ENCODE data around the gene POPDC2. TPM values are rescaled to one million over a fixed set of nuclear protein-coding genes. Genes with fewer than 3 reads are reported as not detected.

Gene POPDC2
- total and polyA plus RNA-seq, 2 donors (not counting 3 experiments of a cell fraction or from before 2014, with no cell fraction given), result 0.57 to 0.66 TPM

GRCh38 chr3:119695480-119695879 is 35.1 kb upstream of the POPDC2 start:
- no peak overlapping the region for H3K9ac ChIP-seq (replicated peaks; ENCODE audit: extremely low read depth, insufficient read depth, low read length)
- H2AFZ ChIP-seq (ENCODE audit: low read depth, low read length), result no peak overlapping the region
- no peaks in the 10 kb centered on the region for H4K20me1 ChIP-seq (replicated peaks; ENCODE audit: control insufficient read depth, extremely low read depth, insufficient read depth, low read length)
- no peaks in the 10 kb centered on the region for H3K4me1 ChIP-seq (ENCODE audit: control insufficient read depth, extremely low read depth, insufficient read depth, low read length)
- TF ChIP-seq POLR2A (IDR thresholded peaks at IDR 0.05; ENCODE audit: low read depth, low read length) (no peak), JUN (IDR thresholded peaks at IDR 0.05; ENCODE audit: borderline replicate concordance, insufficient read depth, insufficient read length, low read depth) (no peak), MYC (IDR thresholded peaks at IDR 0.05; ENCODE audit: low read depth, low read length) (no peak), FOS (IDR thresholded peaks at IDR 0.05; ENCODE audit: borderline replicate concordance, insufficient read depth, low read length) (no peak), EZH2 (IDR thresholded peaks at IDR 0.05; ENCODE audit: borderline replicate concordance, low read depth, low read length, severe bottlenecking) (no peak), CTCF (IDR thresholded peaks at IDR 0.05; ENCODE audit: extremely low read depth in 1 of 2, insufficient read depth in 1 of 2, low read depth in 1 of 2, low read length in 2 of 2) (no peak), POLR2AphosphoS5 (IDR thresholded peaks at IDR 0.05; ENCODE audit: insufficient read depth, low read depth, low read length) (no peak), MAX (IDR thresholded peaks at IDR 0.05; ENCODE audit: insufficient read depth, insufficient read length) (no peak), GATA2 (IDR thresholded peaks at IDR 0.05; ENCODE audit: insufficient read depth, insufficient read length, low read depth, low read length) (no peak)
- H3K79me2 ChIP-seq (ENCODE audit: control insufficient read depth, insufficient read depth, low read length), result no peaks in the 10 kb centered on the region
- H3K27me3 ChIP-seq (ENCODE audit: control insufficient read depth in 2 of 2, insufficient read depth in 2 of 2, low read length in 2 of 2), result no peaks in the 10 kb centered on the region
- no peaks in the 10 kb centered on the region for H3K9me3 ChIP-seq (replicated peaks; ENCODE audit: control insufficient read depth, insufficient read depth, low read length)
- H3K36me3 ChIP-seq (ENCODE audit: control insufficient read depth in 2 of 2, extremely low read depth in 1 of 2, insufficient read depth in 2 of 2, low read length in 2 of 2), result no peaks in the 10 kb centered on the region
- BruUV-seq (replicated peaks), result no TSS peak
- H3K4me2 ChIP-seq (ENCODE audit: insufficient read depth, low read length), result no peak overlapping the region
- ChIA-PET CTCF (interaction anchor here (0.5 to 1.3 kb wide), 3 partner anchors 14 to 170 kb away, joined by 3 read pairs; no protein-coding TSS in a partner anchor), POLR2A (no interaction called here)
- FAIRE-seq (no peak), DNase-seq (ENCODE audit: low read depth, low spot score) (no peak)
- H3K9me1 ChIP-seq (replicated peaks; ENCODE audit: control insufficient read depth, extremely low read depth, insufficient read depth, low read length), result no peaks in the 10 kb centered on the region
- H3K27ac ChIP-seq (ENCODE audit: insufficient read depth, low read depth, low read length), result no peak overlapping the region
- dilution Hi-C loops (cut with MboI; ENCODE audit: extremely low pct_ligation_motif_present, low sequenced_read_pairs) (no loop called here), intact Hi-C loops (cut with micrococcal nuclease) (no loop called here)
- no peak overlapping the region for H3K4me3 ChIP-seq (replicated peaks in 1 of 3; ENCODE audit: insufficient read depth in 1 of 3, low read depth in 1 of 3, low read length in 3 of 3)

Data from endothelial cell of umbilical vein (primary cell).